Pancreas (tissue), 10 donors: ENCODE measurements around the gene NETO2. TPM values are rescaled to one million over a fixed set of nuclear protein-coding genes. Genes with fewer than 3 reads are reported as not detected.
A peak's percentile ranks its signal among the peaks of the same experiment; 100 is the strongest.
"Not testable (repeated sequence)": the region's sequence is repeated elsewhere in the genome, so short reads cannot be mapped to it uniquely, and the experiment has no call there.

Experiments
- ATAC-seq, 4 donors: fragments of 200-7000 bp; cut with Tn5 transposase; one replicate each; pipeline versions ENCODE4 v1.8.0 to v1.9.1; 2020; ENCODE audit warnings: mild to moderate bottlenecking in 4 of 4, moderate library complexity in 4 of 4
- DNase-seq, 6 donors: peaks; one replicate each; pipeline ENCODE4 v3.0.0-alpha.2; 2020
- FAIRE-seq: peaks from 2 replicates; lab custom pipeline; 2012; peaks lifted over from hg19 to GRCh38; lab: Jason Lieb, UNC
- H3K27ac ChIP-seq, 4 donors: fragments of 200-600 bp; sonication (generic); 1 replicate in 3 of 4; 2 replicates in 1 of 4; pipeline versions ENCODE4 v1.5.0 to v1.8.0; 2020
- H3K27me3 ChIP-seq, 4 donors: fragments of 200-600 bp; one replicate each; pipeline ENCODE4 v1.8.0; 2021
- H3K36me3 ChIP-seq, 3 donors: fragments of 200-600 bp; sonication (generic) in 1 of 3; one replicate each; pipeline versions ENCODE4 v1.5.0 to v1.8.0; 2020 to 2021
- H3K4me1 ChIP-seq, 3 donors: fragments of 200-600 bp; one replicate each; pipeline ENCODE4 v1.8.0; 2021
- H3K4me3 ChIP-seq, 4 donors: fragments of 200-600 bp; sonication (generic) in 2 of 4; one replicate each; pipeline versions ENCODE4 v1.5.0 to v1.8.0; 2020 to 2021
- H3K9me3 ChIP-seq, 4 donors: fragments of 200-600 bp; one replicate each; pipeline ENCODE4 v1.8.0; 2021
- WGBS, 2 donors: extraction: QIAGEN DNeasy Blood & Tissue Kit; methylation state at CpG; one replicate each; pipeline ENCODE4 v1.1.7; 2013; 5-methylcytosine and 5-hydroxymethylcytosine counted together
- intact Hi-C, 3 donors: fragments of 100-400 bp; cut with DNase I; formaldehyde crosslinking; loops; one replicate each; pipeline versions ENCODE4 v1.11.1 to v1.14.2; 2022
- polyA plus RNA-seq, 2 donors: library from polyadenylated mRNA; stranded (reverse); fragments of 200-250 nt; gene quantifications; one replicate each; pipeline ENCODE4 v1.2.3, GENCODE V29; 2013
- total RNA-seq, 6 donors: library from RNA; stranded (reverse); fragmentation: NEBNext Ultra II Directional in 4 of 6; extraction: Animal tissue kit (Norgen Biotek cat#: 25700) in 4 of 6; gene quantifications; one replicate each; pipeline versions ENCODE4 v1.2.1 to v1.2.4, GENCODE V29; 2021 to 2023
- TF ChIP-seq, protein P1 (sequence below), 4 donors: fragments of 200-600 bp; sonication (generic) in 3 of 4; IDR thresholded peaks; one replicate each; pipeline versions ENCODE4 v1.5.0 to v1.8.0; 2021; ENCODE audit warnings: antibody characterized with exemption in 4 of 4
- donor health status: healthy with polysubstance abuse.
- donor health status: DM: no; HTN: no; CAD: no; lungs with moderate emphysema.
- donor health status: DM: no; HTN: no; CAD: no.
- donor health status: control.
- donor health status: control.
- donor health status: Bipolar disorder and iron deficiency.
- donor health status: DM: yes; HTN: yes; CAD: no.
- donor health status: DM: no; HTN: no; CAD: no.
- donor health status: DM: no; HTN: no; CAD: no.
- donor health status: DM: yes; HTN: yes; CAD: no.

NETO2 gene
- total and polyA plus RNA-seq, 8 donors = 0.12 to 2.9 (median 0.57) TPM

DNA sequence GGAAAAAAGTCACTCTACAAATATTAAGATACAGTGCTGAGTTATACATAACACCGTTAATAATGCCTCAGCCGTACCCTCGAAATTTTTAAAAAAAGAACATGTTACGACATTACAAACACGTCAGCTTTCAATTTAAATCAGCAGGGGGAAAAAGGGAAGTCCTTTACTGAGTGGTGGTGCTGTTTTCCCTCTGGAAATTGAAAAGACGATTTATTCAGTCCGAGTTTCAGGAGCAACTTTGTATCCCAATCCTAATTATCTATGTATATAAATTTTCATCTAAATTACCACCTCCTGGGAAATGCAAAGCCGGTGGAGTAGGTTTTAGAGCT is 1.3 kb downstream of the NETO2 start:
- H3K4me3 ChIP-seq = peak overlapping the region in 3 of 4 donors; percentile 8 to 54 (median 39)
- TF ChIP-seq, protein P1, sequence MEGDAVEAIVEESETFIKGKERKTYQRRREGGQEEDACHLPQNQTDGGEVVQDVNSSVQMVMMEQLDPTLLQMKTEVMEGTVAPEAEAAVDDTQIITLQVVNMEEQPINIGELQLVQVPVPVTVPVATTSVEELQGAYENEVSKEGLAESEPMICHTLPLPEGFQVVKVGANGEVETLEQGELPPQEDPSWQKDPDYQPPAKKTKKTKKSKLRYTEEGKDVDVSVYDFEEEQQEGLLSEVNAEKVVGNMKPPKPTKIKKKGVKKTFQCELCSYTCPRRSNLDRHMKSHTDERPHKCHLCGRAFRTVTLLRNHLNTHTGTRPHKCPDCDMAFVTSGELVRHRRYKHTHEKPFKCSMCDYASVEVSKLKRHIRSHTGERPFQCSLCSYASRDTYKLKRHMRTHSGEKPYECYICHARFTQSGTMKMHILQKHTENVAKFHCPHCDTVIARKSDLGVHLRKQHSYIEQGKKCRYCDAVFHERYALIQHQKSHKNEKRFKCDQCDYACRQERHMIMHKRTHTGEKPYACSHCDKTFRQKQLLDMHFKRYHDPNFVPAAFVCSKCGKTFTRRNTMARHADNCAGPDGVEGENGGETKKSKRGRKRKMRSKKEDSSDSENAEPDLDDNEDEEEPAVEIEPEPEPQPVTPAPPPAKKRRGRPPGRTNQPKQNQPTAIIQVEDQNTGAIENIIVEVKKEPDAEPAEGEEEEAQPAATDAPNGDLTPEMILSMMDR (IDR thresholded peaks at IDR 0.05) = no peak
- DNase-seq (no peak), FAIRE-seq (no peak), ATAC-seq (peak in 1 of 4 donors; percentile 10)
- no peak overlapping the region for H3K27ac ChIP-seq
- H3K36me3 ChIP-seq = no peaks in the 10 kb centered on the region
- no peaks in the 10 kb centered on the region for H3K9me3 ChIP-seq
- 5 to 11% methylated on average over 8 of the region's 8 CpGs for WGBS, 2 donors
- peaks cover 0 to 6% (median 0%) of the 10 kb centered on the region in 4 donors for H3K27me3 ChIP-seq
- H3K4me1 ChIP-seq = peaks cover 0 to 14% (median 12%) of the 10 kb centered on the region in 3 donors
- intact Hi-C loops = loop anchor here in 1 of 3 donors (5.0 kb wide), 1 partner anchor 910 kb away; no protein-coding TSS in a partner anchor

DNA sequence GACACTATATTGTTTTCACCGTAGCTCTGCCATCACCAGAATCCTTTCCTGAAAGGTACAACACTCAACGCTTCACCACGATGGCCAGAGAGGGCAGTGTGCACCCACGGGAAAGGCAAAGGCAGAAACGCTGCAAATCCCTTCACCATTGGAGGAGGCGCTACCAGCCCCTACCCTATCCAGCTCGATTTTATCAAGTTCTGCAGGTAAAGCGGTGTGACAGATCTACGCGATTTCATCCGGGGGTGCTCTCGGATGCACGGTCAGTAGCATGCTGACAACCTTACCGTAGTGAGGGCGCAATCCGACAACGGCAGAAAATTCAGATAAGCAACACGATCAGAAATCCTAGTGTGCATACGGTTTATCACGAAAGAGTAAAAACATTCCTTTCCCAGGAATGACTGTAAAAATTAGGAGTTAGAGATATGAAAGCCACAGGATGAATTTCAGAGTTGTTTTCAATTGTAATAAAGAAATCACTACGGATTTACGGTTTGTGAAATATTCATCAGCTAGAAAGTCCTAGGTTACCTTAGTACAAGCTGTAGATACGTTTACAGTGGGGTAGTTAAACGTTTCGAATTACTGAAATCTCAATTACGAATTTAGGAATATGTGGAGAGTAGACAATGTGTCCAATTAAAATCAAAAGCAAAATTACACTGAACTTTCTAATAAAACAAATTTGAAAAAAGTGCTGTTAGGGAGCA is 1.8 kb downstream of the NETO2 start:
- TF ChIP-seq, protein P1 (IDR thresholded peaks at IDR 0.05) = peak; percentile 52 to 89 (median 78)
- no peak overlapping the region for H3K27ac ChIP-seq
- H3K36me3 ChIP-seq = no peaks in the 10 kb centered on the region
- peak; percentile 90 to 97 (median 92) for ATAC-seq
- peak; percentile 71 to 87 (median 80) for DNase-seq
- intact Hi-C loops = loop anchor here in 1 of 3 donors (5.0 kb wide), 1 partner anchor 910 kb away; no protein-coding TSS in a partner anchor
- FAIRE-seq = no peak
- H3K4me3 ChIP-seq = peak overlapping the region in 2 of 4 donors; percentile 39 to 54
- peaks cover 0 to 14% (median 12%) of the 10 kb centered on the region in 3 donors for H3K4me1 ChIP-seq
- WGBS, 2 donors = 3% methylated on average over 26 of the region's 26 CpGs
- no peaks in the 10 kb centered on the region for H3K9me3 ChIP-seq
- H3K27me3 ChIP-seq = peaks cover 0 to 6% (median 0%) of the 10 kb centered on the region in 4 donors

- WGBS, 2 donors = 60 to 67% methylated on average over 4 of the region's 4 CpGs
- H3K9me3 ChIP-seq = no peaks in the 10 kb centered on the region
- DNase-seq = no peak
- H3K27me3 ChIP-seq = peaks cover 0 to 6% (median 0%) of the 10 kb centered on the region in 4 donors
- no peaks in the 10 kb centered on the region for H3K36me3 ChIP-seq
- ATAC-seq = no peak
- intact Hi-C loops = loop anchor here in 1 of 3 donors (5.0 kb wide), 1 partner anchor 912 kb away; no protein-coding TSS in a partner anchor
- FAIRE-seq = no peak
- no peak overlapping the region for H3K4me3 ChIP-seq
- H3K4me1 ChIP-seq = peaks cover 0 to 14% (median 12%) of the 10 kb centered on the region in 3 donors
- no peak overlapping the region for H3K27ac ChIP-seq
- TF ChIP-seq, protein P1 (IDR thresholded peaks at IDR 0.05) = no peak
These were observed 3.1 kb downstream of the NETO2 start for GRCh38 chr16:47140686-47141085.

- 68 to 73% methylated on average over 3 of the region's 3 CpGs for WGBS, 2 donors
These were observed 4.1 kb downstream of the NETO2 start for GRCh38 chr16:47139561-47140185.

GRCh38 chr16:47137925-47138324 is 5.8 kb downstream of the NETO2 start:
- FAIRE-seq, H3K36me3 ChIP-seq, H3K27me3 ChIP-seq, H3K27ac ChIP-seq, H3K9me3 ChIP-seq, DNase-seq, ATAC-seq, H3K4me3 ChIP-seq, intact Hi-C loops: not testable (repeated sequence)
- H3K4me1 ChIP-seq = peaks cover 0 to 11% (median 11%) of the 10 kb centered on the region in 3 donors
- WGBS, 2 donors = 91 to 92% methylated on average over 9 of the region's 9 CpGs

More at GRCh38 chr16:47139561-47140185, 4.1 kb downstream of the NETO2 start:
- Histone ChIP-seq H3K27me3 (no peaks in the 10 kb centered on the region), H3K36me3 (no peaks in the 10 kb centered on the region), H3K27ac (no peak overlapping the region), H3K4me1 (peaks cover 0 to 14% (median 12%) of the 10 kb centered on the region in 3 donors), H3K9me3 (no peaks in the 10 kb centered on the region), H3K4me3 (no peak overlapping the region)
- ATAC-seq (no peak), DNase-seq (no peak), FAIRE-seq (no peak)
- intact Hi-C loops = loop anchor here in 1 of 3 donors (5.0 kb wide), 1 partner anchor 913 kb away; no protein-coding TSS in a partner anchor
- TF ChIP-seq, protein P1 (IDR thresholded peaks at IDR 0.05) = no peak
